Kidney capillary endothelial cell (primary cell): ENCODE results near the gene DDX60.

Experiments used
- DNase-seq: peaks from one replicate; pipeline ENCODE4 v3.0.0-alpha.2; 2018; ENCODE audit warnings: low spot score

DDX60 gene

GRCh38 chr4:168208957-168209614, 109.5 kb downstream of the DDX60 start:
- DNase-seq, result no peak

- DNase-seq, result no peak
Observed at GRCh38 chr4:168203233-168203911, 115.2 kb downstream of the DDX60 start.

GRCh38 chr4:168200685-168201084, 117.9 kb downstream of the DDX60 start:
- DNase-seq, result no peak

- DNase-seq, result no peak
Observed at GRCh38 chr4:168199260-168199957, 119.1 kb downstream of the DDX60 start.

DNA sequence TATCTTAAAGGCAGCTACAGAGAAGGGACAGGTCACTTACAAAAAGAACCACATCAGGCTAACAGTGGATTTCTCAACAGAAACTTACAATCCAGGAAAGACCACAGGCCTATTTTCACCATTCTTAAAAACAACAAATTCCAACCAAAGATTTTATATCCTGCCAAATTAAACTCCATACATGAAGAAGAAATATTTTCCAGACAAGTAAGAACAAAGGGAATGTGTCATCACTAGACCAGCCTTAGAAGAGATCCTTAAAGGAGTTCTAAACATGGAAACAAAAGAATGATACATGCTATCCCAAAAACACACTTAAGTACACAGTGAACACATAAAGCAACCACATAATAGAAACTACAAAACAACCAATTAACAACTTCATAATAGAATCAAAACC, 120.6 kb downstream of the DDX60 start:
- DNase-seq, result no peak

DNA sequence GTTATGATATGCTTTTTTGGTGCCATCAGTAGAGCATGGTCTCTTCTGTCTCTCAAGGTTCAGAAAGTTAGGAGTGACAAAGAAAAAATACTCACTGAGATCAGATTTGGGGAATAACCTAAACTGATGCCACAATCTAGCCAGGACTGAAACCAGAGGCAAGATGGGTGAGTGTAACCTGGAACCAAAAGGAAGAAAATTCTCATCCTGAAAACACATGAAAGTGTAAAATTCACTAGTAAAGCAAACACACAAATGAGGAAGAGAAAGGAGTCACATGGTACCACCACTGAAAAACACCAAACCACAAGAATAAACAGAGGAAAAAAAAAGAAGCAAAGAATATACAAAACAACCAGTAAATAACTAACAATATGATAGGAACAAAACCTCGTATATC, 129.8 kb downstream of the DDX60 start:
- no peak for DNase-seq

- DNase-seq, result peak; percentile 26
Observed at GRCh38 chr4:168183717-168184571, 134.6 kb downstream of the DDX60 start.

- no peak for DNase-seq
Observed at GRCh38 chr4:168177546-168178149, 140.9 kb downstream of the DDX60 start.

- no peak for DNase-seq
Observed at GRCh38 chr4:168174308-168174707, 144.2 kb downstream of the DDX60 start.

DNA sequence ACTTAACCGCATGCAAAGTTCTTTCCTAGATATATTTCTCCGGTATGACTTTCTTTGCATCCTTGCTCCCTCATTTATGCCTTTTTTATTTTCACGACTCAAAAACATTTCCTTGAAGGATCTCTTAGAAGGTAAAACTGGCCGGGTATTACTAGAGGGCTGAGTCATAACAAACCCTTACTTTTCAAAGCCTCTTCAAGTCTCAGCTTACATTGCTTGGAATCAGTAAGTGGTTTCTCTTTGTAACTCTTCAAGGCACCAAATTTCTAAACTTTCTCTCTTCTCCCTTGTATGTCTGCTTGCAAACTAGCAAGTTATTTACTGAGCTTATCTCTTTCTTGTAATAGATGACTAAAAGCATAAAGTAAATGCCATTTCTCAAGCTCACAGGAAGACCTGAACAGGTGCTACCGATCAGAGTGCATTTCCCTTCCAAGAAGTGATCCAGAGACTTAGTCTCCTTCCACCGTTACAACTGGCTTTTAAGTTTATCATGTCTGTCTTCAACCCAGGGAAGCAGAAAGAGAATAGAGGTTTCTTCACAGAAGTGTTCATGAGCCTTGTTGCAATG, 150.8 kb downstream of the DDX60 start:
- DNase-seq, result no peak
